ENCODE results near the gene SIX6.
"Not testable (repeated sequence)": the region's sequence is repeated elsewhere in the genome, so short reads cannot be mapped to it uniquely, and the experiment has no call there.

Gene SIX6

GRCh38 chr14:60508707-60509437, at the start of gene SIX6:
SIX6 (plus strand) TSS chr14:60509146; CDS start chr14:60509399, 253 bp downstream.
- peak; percentile 80 for DNase-seq

DNA sequence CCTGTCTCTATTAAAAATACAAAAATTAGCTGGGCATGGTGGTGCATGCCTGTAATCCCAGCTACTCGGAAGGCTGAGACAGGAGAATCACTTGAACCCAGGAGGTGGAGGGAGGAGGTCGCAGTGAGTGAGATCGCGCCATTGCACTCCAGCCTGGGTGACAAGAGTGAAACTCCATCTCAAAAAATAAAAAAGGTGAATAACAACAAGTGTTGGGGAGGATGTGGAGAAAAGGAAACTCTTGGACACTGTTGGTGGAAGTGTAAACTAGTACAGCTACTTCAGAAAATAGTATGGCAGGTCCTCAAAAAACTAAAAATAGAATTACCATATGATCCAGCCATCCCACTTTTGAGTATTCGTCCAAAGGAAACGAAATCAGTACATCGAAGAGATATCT, 28.7 kb upstream of the SIX6 start:
- not testable (repeated sequence) for DNase-seq

DNA sequence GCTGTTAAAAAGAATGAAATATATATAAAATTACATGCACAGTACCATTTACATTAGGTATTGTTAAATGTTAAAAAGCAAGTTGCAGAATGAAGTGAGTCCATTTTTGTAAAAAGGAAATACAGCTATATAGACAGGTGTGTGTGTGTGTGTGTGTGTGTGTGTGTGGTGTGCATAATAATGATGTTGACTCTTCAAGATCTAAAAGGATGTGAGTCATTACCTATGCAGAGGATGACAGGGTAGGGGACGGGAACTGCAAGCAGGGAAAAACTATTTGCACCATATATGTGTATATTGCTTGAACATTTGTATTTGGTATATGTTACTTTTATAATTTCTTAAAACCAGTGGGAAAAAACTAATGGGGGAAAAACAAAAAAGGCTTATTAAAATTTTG, 26.2 kb upstream of the SIX6 start:
- DNase-seq: no peak

DNA sequence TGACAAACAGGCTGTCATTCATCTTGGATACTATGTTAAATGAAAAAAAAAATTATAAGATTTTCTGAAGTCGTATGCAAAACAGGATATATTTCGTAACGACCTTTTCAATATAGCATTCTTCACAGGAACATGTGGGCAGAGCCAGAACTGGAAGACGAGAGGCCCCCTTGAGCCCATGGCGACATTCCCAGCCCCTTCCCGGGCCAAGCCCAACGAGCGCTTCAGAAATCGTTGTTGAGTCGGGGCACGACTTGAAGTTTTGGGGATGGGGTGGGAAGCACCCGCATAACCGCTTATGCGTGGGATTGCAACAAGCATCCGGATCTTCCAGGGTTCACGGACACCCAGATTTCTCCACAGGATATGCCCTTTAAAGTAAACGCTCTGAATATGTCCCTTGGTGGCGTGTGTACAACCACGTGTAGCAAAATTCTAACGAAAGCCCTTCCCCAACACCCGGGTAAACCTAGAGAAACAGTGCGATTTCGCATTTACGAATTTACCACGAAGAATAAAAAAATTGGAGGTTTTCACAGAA, 23.8 kb upstream of the SIX6 start:
- no peak for DNase-seq

DNA sequence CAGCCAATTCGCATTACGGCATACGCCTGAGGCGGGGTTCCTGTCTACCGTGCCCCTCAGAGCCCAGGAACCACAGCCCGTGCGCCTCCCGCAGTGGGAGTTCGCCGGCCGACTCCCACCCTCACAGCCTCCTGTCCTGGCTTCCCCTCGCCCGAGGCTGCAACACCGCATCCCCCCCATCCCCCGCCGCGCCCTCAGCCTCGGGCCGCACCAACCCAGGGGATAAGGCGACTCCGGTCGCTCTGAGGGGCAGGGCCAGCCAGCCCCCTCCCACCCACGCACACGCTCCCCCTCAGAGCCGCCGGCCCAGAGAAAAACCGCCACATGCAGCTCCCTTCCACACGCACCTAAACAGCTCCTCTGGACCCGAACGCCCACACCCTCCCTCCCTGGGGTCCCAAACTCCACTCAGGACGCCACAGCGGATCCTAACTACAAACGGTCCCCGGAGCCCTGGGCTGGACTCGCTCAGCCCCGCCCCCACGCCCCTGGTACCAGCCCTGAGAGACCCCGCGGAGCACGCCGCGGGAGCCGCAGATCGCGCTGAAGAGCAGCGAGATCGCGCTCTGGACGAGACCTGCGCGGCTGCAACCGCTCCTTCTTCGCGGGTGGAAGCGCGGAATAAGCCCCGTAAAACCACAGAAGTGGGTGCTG, 23.2 kb upstream of the SIX6 start, which contains the start of gene C14orf39:
Gene C14orf39 (minus strand): TSS at position 466 of the 654 bp plus-strand sequence. CDS start 985 bp downstream, outside the sequence.
- DNase-seq: peak; percentile 82

GRCh38 chr14:60487211-60487610, 21.7 kb upstream of the SIX6 start:
- DNase-seq: no peak

- no peak for DNase-seq
Observed at GRCh38 chr14:60488175-60488574, 20.8 kb upstream of the SIX6 start.

DNA sequence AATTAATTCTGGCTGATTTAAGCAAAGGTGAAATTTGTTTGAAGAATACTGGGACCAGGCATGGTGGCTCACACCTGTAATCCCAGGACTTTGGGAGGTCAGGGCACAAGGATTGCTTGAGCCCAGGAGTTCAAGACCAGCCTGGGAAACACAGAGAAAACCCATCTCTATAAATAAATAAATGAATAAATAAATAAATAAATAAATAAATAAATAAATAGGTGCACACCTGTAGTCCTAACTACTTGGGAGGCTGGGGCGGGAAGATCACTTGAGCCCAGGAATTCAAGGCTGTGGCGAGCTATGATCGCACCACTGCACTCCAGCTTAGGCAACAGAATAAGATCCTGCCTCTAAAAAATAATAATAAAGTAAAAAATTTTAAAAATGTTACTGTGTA, 18.7 kb upstream of the SIX6 start:
- no peak for DNase-seq

- DNase-seq: no peak
Observed at GRCh38 chr14:60495946-60496345, 13.0 kb upstream of the SIX6 start.

DNA sequence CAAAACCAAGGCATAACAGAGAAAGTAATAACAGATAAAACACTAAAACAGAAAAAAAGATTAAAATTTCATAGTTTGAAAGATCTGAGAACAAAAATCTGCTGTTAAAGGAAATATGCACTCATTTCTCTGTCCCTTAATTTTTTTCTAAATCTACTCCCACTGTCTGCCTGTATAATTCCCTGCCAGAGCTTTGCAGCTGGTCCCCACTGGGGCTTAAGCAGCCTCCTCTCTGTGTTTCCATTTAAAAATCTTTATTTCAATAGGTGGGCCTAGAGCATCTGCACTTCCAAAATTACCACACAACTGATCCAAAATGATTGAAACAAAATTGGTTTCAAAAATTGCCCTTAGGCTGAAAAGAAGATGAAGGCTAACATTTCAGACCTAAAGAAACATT, 6.4 kb upstream of the SIX6 start:
- no peak for DNase-seq

DNA sequence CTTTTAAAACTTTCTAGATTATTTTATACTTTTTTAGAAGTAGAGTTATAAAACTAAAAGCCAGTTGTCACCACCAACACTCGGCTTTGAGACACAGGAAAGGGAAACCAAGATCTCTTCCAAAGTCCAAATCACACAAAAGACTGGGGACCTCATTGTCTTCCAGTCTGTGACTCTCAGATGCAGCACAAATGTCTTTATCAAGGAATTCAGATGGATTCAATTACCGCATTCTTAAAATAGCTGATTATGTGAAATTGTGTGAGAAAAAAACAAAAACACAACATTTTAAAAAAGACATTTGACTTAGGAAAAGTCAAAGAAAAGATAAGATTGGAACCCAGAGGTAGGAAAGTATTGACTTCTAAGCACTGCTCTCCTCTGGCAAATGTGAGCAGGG, 3.5 kb upstream of the SIX6 start:
- DNase-seq: no peak

- DNase-seq: no peak
Observed at GRCh38 chr14:60506010-60506409, 2.9 kb upstream of the SIX6 start.

DNA sequence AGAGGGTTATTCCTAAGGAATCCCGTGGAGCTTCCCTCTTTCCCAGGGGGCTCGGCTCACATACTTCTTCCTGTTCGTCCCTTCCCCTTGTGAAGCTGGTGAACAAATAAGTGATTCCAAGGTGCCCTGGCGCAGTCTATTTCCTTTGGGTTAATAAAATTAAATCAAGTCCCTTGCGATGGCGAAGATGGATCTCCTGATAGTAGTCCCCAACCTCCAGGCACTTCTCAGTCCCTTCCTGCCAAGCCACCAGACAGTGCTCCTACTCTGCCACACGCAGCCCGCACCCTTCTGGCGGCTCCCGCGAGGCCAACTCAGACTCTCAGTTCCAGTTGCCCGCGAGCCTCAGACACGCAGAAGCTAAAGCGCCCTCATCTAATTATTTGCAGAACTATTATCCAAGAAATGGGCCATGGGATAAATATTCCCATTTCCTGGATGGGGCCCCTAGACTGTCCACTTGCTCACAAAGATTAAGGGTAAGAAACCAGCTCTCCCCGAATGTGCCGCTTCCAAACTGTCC, 2.4 kb upstream of the SIX6 start:
- no peak for DNase-seq

GRCh38 chr14:60506985-60507829, 1.7 kb upstream of the SIX6 start:
- no peak for DNase-seq

- no peak for DNase-seq
Observed at GRCh38 chr14:60508363-60508706, 611 bp upstream of the SIX6 start.

- DNase-seq: no peak
Observed at GRCh38 chr14:60509438-60510253, 700 bp downstream of the SIX6 start.

DNA sequence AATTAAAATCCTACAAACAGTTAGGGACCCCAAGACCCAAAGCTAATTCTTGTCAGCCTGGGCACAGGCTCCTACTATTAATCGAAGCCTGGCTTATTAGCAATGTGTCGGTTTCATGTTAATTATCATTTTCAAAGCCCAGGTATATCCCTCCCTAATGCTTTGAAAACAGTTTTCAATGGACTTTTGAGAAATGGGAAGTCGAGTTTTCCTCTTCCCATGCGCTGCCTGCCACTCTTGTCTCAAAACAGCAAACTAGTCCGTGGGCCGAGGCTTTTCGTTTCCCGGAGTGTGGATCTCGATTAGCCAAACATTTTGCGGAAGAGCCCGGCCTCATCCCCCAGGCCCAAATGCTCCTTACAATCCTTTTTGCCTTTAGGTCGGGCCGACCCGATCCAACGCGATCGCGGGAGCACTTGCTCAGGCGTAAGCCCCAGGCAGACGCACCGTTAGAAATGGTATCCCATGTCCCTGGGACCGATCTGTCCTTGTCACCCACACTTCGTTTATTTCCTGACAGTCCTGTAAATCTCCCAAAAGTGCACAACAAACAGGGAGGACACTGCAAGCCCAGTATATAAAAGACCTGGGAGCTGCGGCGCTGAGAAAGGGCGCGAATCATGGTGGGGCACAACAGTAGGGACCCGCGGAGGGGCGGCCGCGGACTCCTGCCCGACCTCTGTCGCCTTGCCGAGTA, 1.5 kb downstream of the SIX6 start:
- DNase-seq: no peak

DNA sequence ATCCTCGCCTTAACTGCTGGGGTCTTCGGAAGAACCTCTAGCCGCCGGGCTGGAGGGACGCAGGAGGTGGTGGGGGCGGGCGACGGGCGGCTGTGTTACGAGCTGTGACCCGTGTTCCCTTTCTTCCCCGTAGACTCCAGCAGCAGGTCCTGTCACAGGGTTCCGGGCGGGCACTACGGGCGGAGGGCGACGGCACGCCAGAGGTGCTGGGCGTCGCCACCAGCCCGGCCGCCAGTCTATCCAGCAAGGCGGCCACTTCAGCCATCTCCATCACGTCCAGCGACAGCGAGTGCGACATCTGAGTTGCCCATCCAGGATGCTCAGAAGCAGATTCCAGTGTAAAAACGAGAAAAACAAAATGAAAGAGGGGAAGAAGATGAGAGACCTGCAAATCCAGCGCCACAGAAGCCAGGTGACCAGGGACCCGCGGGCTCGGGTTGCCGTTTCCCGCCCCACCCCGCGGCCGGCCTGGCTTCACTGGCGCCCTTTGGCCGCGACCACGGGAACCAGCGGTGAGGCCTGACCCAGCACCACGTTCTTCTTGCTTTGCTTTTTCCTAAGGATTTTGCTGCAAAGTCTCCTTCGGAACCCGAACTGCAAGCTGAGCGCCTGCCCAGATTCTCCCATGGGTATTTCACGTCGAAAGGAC, 2.1 kb downstream of the SIX6 start:
- no peak for DNase-seq

DNA sequence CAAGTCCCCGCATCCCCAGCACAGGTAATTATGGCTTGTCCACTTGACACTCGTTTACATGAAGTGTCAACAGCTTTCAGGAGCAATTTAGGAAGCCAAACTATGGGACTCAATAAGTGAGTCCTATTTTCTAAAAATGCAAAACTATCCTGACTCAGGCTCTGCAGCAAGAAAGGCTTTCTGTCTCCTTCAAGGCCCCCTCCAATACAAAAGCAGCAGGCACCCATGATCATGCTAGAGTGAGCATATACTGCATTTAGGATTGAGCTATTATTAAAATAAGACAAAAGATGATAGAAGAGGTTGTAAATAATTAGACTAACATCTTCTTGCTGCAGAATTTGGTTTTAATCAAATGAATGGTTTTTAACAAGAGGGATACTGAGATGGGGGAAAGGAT, 3.2 kb downstream of the SIX6 start:
- DNase-seq: no peak

DNA sequence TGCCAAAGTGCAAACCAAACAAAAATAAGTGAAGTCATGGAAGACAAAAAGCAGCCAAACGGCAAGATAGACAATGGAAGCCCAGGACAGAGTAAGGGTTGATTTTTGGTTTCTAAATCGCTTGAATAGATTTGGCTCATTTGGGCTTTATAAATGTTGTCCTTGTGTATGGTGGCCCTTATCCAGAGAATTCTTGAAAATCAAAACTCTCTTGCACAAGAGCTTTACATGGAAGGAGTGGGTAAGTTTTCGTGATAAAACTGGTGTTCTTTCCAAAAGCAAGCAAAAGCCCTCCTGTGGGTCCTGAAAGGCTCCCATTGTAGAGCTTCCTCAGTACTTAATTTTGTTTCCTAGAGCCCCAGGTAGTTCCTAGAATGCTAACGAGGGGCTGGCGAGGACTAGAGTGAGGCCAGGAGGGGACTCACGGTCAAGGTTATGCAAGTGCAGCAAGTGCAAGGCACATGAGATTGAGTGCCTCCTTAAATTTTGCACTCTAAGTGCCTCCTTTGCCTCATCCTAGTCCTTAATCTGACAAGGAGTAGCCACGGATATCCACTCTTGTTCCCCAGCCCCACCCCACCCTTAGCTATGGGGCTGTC, 4.1 kb downstream of the SIX6 start:
- no peak for DNase-seq

DNA sequence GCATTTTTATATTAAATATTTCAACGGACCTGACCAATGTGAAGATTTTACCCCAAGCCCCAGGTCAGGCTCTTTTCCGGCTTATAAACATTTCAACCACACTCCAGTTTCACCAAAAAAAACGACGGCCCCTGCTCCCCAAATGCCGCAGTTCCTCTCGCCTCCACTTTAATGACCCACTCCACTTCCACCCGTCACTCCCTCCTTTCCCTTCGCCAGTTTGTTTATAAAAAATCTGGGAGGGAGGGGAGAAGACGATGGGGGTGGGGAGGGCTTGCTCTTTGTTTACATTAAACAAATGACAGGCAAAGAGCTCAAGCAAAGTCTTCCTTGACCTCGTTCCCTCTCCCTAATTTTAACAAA, 5.4 kb downstream of the SIX6 start:
- DNase-seq: peak; percentile 91
